DOHH2 (cell line): ENCODE measurements around the gene MAP2K5.

Source experiments
- H3F3A ChIP-seq: fragments of 200-600 bp; sonication (generic), shearing (Covaris generic); 2 replicates; pipeline ENCODE4 v1.6.0; 2016; ENCODE audit warnings: antibody characterized with exemption, mild to moderate bottlenecking; ENCODE audit not compliant: control insufficient read depth, insufficient read depth
- H3K27ac ChIP-seq: fragments of 200-600 bp; sonication (generic); 2 replicates; pipeline ENCODE4 v1.5.1; 2014; ENCODE audit warnings: low read depth, mild to moderate bottlenecking, low read length, moderate library complexity
- H3K27me3 ChIP-seq: fragments of 200-600 bp; sonication (generic); 2 replicates; pipeline ENCODE4 v1.6.1; 2014; ENCODE audit warnings: mild to moderate bottlenecking, low read length, mixed read lengths; ENCODE audit not compliant: control insufficient read depth
- H3K36me3 ChIP-seq: fragments of 200-600 bp; sonication (generic); 2 replicates; pipeline ENCODE4 v1.6.1; 2014; ENCODE audit warnings: mild to moderate bottlenecking, low read length, moderate library complexity, mixed read lengths; ENCODE audit not compliant: control insufficient read depth
- H3K4me1 ChIP-seq: fragments of 200-600 bp; sonication (generic); 2 replicates; pipeline ENCODE4 v1.6.1; 2014; ENCODE audit warnings: mild to moderate bottlenecking, low read length, mixed read lengths; ENCODE audit not compliant: control insufficient read depth
- H3K4me2 ChIP-seq: fragments of 200-600 bp; sonication (generic); 2 replicates; pipeline ENCODE4 v1.6.0; 2014; ENCODE audit warnings: mild to moderate bottlenecking, low read length, moderate library complexity
- H3K4me3 ChIP-seq: fragments of 200-600 bp; sonication (generic); 2 replicates; pipeline ENCODE4 v1.5.1; 2014; ENCODE audit warnings: mild to moderate bottlenecking, low read length, mixed read lengths
- H3K79me2 ChIP-seq: fragments of 200-600 bp; sonication (generic); 2 replicates; pipeline ENCODE4 v1.6.1; 2014; ENCODE audit warnings: mild to moderate bottlenecking, low read length, mixed read lengths; ENCODE audit not compliant: control insufficient read depth
- H3K9me2 ChIP-seq: fragments of 200-600 bp; sonication (generic); replicated peaks from 2 replicates; pipeline ENCODE4 v1.6.1; 2014; ENCODE audit warnings: mild to moderate bottlenecking, low read length, mixed read lengths; ENCODE audit not compliant: control insufficient read depth
- H3K9me3 ChIP-seq: fragments of 200-600 bp; sonication (generic); 2 replicates; pipeline ENCODE4 v1.6.1; 2014; ENCODE audit warnings: antibody characterized with exemption, low read length, mixed read lengths; ENCODE audit not compliant: control insufficient read depth, insufficient read depth
- H4K20me1 ChIP-seq: fragments of 200-600 bp; sonication (generic); 2 replicates; pipeline ENCODE4 v1.6.0; 2014; ENCODE audit warnings: low read depth, mild to moderate bottlenecking, antibody characterized with exemption, low read length, moderate library complexity; ENCODE audit not compliant: control insufficient read depth, insufficient read depth
- EZH2phosphoT487 ChIP-seq: fragments of 200-600 bp; sonication (generic); IDR thresholded peaks from 2 replicates; pipeline ENCODE4 v1.6.1; 2017; ENCODE audit warnings: borderline replicate concordance, mild to moderate bottlenecking, antibody characterized with exemption, low read length, moderate library complexity, mixed read lengths
- TF ChIP-seq, protein P1 (sequence below): fragments of 200-600 bp; sonication (generic); IDR thresholded peaks from one replicate; pipeline ENCODE4 v1.5.1; 2014; ENCODE audit warnings: antibody characterized with exemption, mild to moderate bottlenecking, low read depth, low read length; ENCODE audit not compliant: poor library complexity, severe bottlenecking

The MAP2K5 gene

DNA sequence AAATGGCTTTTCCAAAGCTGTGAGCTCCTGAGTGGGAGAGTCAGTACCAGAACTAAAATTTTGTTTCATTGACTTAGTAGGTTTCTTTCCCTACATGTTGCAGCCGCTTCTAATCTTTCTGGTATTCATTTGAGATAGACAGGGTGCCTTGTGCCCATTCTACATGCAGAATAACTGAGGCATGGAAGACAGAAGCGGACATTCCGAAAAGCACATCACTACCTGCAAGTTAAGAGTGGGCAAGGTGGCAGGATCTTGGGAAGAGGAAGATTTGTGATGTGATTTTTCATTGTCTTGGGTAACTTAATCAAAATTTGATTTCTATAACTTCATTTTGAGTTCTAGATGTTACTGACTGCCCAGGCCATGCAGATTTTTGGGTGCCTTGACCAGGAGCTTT, 2.0 kb downstream of the MAP2K5 start:
- Histone ChIP-seq H3K27me3 (no peaks in the 10 kb centered on the region), H4K20me1 (no peaks in the 10 kb centered on the region), H3K4me1 (peaks cover 61% of the 10 kb centered on the region), H3K36me3 (peaks cover 7% of the 10 kb centered on the region; the same call in 1 of the 2 replicates), H3K79me2 (peaks cover 6% of the 10 kb centered on the region; the same call in 1 of the 2 replicates), H3K4me2 (no peak overlapping the region), H3K27ac (no peak overlapping the region), H3K9me2 (no peaks in the 10 kb centered on the region), H3K9me3 (no peaks in the 10 kb centered on the region), H3K4me3 (no peak overlapping the region), H3F3A (peaks cover 28% of the 10 kb centered on the region)
- no peak for TF ChIP-seq EZH2phosphoT487
- TF ChIP-seq, protein P1, sequence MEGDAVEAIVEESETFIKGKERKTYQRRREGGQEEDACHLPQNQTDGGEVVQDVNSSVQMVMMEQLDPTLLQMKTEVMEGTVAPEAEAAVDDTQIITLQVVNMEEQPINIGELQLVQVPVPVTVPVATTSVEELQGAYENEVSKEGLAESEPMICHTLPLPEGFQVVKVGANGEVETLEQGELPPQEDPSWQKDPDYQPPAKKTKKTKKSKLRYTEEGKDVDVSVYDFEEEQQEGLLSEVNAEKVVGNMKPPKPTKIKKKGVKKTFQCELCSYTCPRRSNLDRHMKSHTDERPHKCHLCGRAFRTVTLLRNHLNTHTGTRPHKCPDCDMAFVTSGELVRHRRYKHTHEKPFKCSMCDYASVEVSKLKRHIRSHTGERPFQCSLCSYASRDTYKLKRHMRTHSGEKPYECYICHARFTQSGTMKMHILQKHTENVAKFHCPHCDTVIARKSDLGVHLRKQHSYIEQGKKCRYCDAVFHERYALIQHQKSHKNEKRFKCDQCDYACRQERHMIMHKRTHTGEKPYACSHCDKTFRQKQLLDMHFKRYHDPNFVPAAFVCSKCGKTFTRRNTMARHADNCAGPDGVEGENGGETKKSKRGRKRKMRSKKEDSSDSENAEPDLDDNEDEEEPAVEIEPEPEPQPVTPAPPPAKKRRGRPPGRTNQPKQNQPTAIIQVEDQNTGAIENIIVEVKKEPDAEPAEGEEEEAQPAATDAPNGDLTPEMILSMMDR, result no peak

DNA sequence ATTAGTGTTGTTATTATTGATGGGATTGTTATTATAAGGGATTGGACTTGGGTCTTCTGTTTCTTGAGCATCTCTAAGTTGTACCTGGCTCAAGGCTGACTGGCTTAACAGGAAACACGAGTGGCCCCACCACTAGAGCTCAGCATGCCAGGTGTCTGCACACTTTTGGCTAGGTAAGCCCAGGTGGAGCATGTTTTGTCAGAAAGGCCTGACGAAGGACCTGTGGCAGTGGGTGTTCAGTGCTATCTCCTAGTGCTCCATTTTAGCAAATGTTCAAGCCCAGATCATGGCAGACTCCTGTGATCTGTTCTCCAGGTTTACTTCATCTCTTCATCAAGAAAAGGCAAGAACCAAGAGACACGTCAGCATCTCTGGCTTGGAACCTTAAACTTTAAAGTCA, 3.4 kb downstream of the MAP2K5 start:
- Histone ChIP-seq H3K4me2 (no peak overlapping the region), H3K9me2 (no peaks in the 10 kb centered on the region), H3K36me3 (peaks cover 10% of the 10 kb centered on the region; the same call in 1 of the 2 replicates), H3K27me3 (no peaks in the 10 kb centered on the region), H3F3A (peaks cover 24% of the 10 kb centered on the region), H3K27ac (no peak overlapping the region), H3K4me3 (no peak overlapping the region), H3K4me1 (peaks cover 49% of the 10 kb centered on the region), H4K20me1 (no peaks in the 10 kb centered on the region), H3K9me3 (no peaks in the 10 kb centered on the region), H3K79me2 (peaks cover 7% of the 10 kb centered on the region; the same call in 1 of the 2 replicates)
- TF ChIP-seq EZH2phosphoT487, result no peak
- TF ChIP-seq, protein P1, result no peak

DNA sequence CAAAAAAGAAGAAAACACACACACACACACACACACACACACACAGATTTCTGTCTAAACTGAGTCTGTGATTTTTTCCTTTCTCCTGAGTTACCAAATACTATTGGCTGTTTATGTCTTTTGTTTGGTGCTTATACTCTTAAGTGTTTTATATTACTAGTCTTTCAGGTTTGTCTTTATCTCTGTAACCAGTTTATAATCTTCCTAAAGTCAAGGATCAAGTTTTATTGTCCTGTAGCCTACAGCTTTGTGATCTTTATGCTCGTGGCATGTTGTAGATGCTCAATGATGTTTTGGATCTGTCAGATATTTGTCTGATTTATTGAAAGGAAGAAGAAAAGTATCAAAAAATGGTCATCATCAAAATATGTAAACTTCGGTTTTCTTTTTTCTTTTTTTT, 4.6 kb downstream of the MAP2K5 start:
- no peak overlapping the region for H3K27ac ChIP-seq
- H3K4me2 ChIP-seq, result no peak overlapping the region
- no peak for TF ChIP-seq EZH2phosphoT487
- TF ChIP-seq, protein P1, result no peak
- no peaks in the 10 kb centered on the region for H4K20me1 ChIP-seq
- no peaks in the 10 kb centered on the region for H3K9me3 ChIP-seq
- H3F3A ChIP-seq, result peaks cover 21% of the 10 kb centered on the region
- H3K36me3 ChIP-seq, result peaks cover 14% of the 10 kb centered on the region
- no peaks in the 10 kb centered on the region for H3K9me2 ChIP-seq
- peaks cover 43% of the 10 kb centered on the region for H3K4me1 ChIP-seq
- H3K79me2 ChIP-seq, result peaks cover 7% of the 10 kb centered on the region; the same call in 1 of the 2 replicates
- H3K27me3 ChIP-seq, result no peaks in the 10 kb centered on the region
- H3K4me3 ChIP-seq, result no peak overlapping the region
